Thyroid gland (tissue), 4 donors: Measurements from ENCODE around the gene ATXN7L1. TPM values are rescaled to one million over a fixed set of nuclear protein-coding genes. Genes with fewer than 3 reads are reported as not detected.
A peak's percentile ranks its signal among the peaks of the same experiment; 100 is the strongest.

ENCODE experiments used
- DNase-seq, 2 donors: peaks; one replicate each; pipeline ENCODE4 v3.0.0-alpha.2; 2019
- H3K27ac ChIP-seq, 3 donors: fragments of 200-600 bp; sonication (generic); 1 replicate in 2 of 3; 2 replicates in 1 of 3; pipeline ENCODE4 v1.5.1; 2016 to 2019; ENCODE audit warnings: mild to moderate bottlenecking in 1 of 3, moderate library complexity in 1 of 3
- H3K27me3 ChIP-seq: fragments of 200-600 bp; sonication (generic); one replicate; pipeline ENCODE4 v1.5.1; 2019
- H3K36me3 ChIP-seq, 2 donors: fragments of 200-600 bp; sonication (generic); one replicate each; pipeline ENCODE4 v1.5.1; 2016 to 2019
- H3K4me1 ChIP-seq, 2 donors: fragments of 200-600 bp; sonication (generic); one replicate each; pipeline ENCODE4 v1.5.1; 2017 to 2019
- H3K4me3 ChIP-seq, 3 donors: fragments of 200-600 bp; sonication (generic); replicated peaks in 1 of 3; 1 replicate in 2 of 3; 2 replicates in 1 of 3; pipeline ENCODE4 v1.5.1; 2016; ENCODE audit warnings: mild to moderate bottlenecking in 1 of 3
- H3K9me3 ChIP-seq: fragments of 200-600 bp; sonication (generic); one replicate; pipeline ENCODE4 v1.5.1; 2017
- CTCF ChIP-seq, 6 experiments: fragments of 200-600 bp in 3 of 6; fragments of 450-650 bp in 3 of 6; sonication (generic) in 3 of 6; IDR thresholded peaks; one replicate each; pipeline ENCODE4 v1.5.1; 2016 to 2019; ENCODE audit warnings: antibody characterized with exemption in 6 of 6, mild to moderate bottlenecking in 2 of 6, inconsistent platforms in 1 of 6, moderate library complexity in 1 of 6
- POLR2A ChIP-seq, 2 donors: fragments of 450-650 bp; IDR thresholded peaks; one replicate each; pipeline ENCODE4 v1.6.1; 2017; ENCODE audit warnings: antibody characterized with exemption in 2 of 2, mild to moderate bottlenecking in 2 of 2, moderate library complexity in 1 of 2
- WGBS, 2 donors: methylation state at CpG; one replicate each; pipeline ENCODE4 v1.1.5; 2017; 5-methylcytosine and 5-hydroxymethylcytosine counted together
- intact Hi-C: fragments of 100-400 bp; cut with DNase I; formaldehyde crosslinking; loops from one replicate; pipeline ENCODE4 v1.15.1; 2023
- total RNA-seq, 4 donors: library from RNA; depleted of rRNA; stranded (reverse); fragments of >200 nt; gene quantifications; one replicate each; pipeline ENCODE4 v1.2.3, GENCODE V29; 2016

ATXN7L1 gene
- total RNA-seq, 4 donors from 2014 or later: 21.8 to 24.4 (median 22.8) TPM

GRCh38 chr7:105655067-105655466, 221.3 kb downstream of the ATXN7L1 start:
- Histone ChIP-seq H3K4me1 (peaks cover 22 to 35% of the 10 kb centered on the region in 2 donors), H3K9me3 (no peaks in the 10 kb centered on the region), H3K4me3 (no peak overlapping the region), H3K36me3 (no peaks in the 10 kb centered on the region), H3K27ac (peak overlapping the region in 1 of 3 donors; percentile 69), H3K27me3 (no peaks in the 10 kb centered on the region)
- WGBS, 2 donors: 47 to 54% methylated on average over 3 of the region's 3 CpGs
- no peak for DNase-seq
- intact Hi-C loops: loop anchor here (10.0 kb wide), 3 partner anchors 90 to 360 kb away; partner anchors contain the start of gene ATXN7L1
- TF ChIP-seq CTCF (IDR thresholded peaks at IDR 0.05) (no peak), POLR2A (IDR thresholded peaks at IDR 0.05) (no peak)

GRCh38 chr7:105654095-105654686, 222.2 kb downstream of the ATXN7L1 start:
- no peaks in the 10 kb centered on the region for H3K9me3 ChIP-seq
- intact Hi-C loops: loop anchor here (5.0 to 10.0 kb wide), 4 partner anchors 91 to 388 kb away; partner anchors contain the start of gene ATXN7L1
- H3K4me1 ChIP-seq: peaks cover 29 to 43% of the 10 kb centered on the region in 2 donors
- 92 to 98% methylated on average over 8 of the region's 8 CpGs for WGBS, 2 donors
- H3K27ac ChIP-seq: no peak overlapping the region
- H3K4me3 ChIP-seq: no peak overlapping the region
- no peaks in the 10 kb centered on the region for H3K27me3 ChIP-seq
- no peak for DNase-seq
- no peaks in the 10 kb centered on the region for H3K36me3 ChIP-seq
- no peak for TF ChIP-seq CTCF (IDR thresholded peaks at IDR 0.05)
- no peak for TF ChIP-seq POLR2A (IDR thresholded peaks at IDR 0.05)

GRCh38 chr7:105653441-105654005, 222.9 kb downstream of the ATXN7L1 start:
- no peak for DNase-seq
- intact Hi-C loops: loop anchor here (5.0 to 10.0 kb wide), 4 partner anchors 91 to 389 kb away; partner anchors contain the start of gene ATXN7L1
- no peak for TF ChIP-seq CTCF (IDR thresholded peaks at IDR 0.05)
- TF ChIP-seq POLR2A (IDR thresholded peaks at IDR 0.05): no peak
- WGBS, 2 donors: 93 to 95% methylated on average over 6 of the region's 6 CpGs
- Histone ChIP-seq H3K36me3 (no peaks in the 10 kb centered on the region), H3K9me3 (no peaks in the 10 kb centered on the region), H3K27me3 (no peaks in the 10 kb centered on the region), H3K27ac (no peak overlapping the region), H3K4me3 (no peak overlapping the region), H3K4me1 (peaks cover 35 to 50% of the 10 kb centered on the region in 2 donors)

- intact Hi-C loops: loop anchor here (5.0 to 10.0 kb wide), 4 partner anchors 92 to 390 kb away; partner anchors contain the start of gene ATXN7L1
- H3K9me3 ChIP-seq: no peaks in the 10 kb centered on the region
- no peak overlapping the region for H3K27ac ChIP-seq
- H3K27me3 ChIP-seq: no peaks in the 10 kb centered on the region
- peaks cover 45 to 60% of the 10 kb centered on the region in 2 donors for H3K4me1 ChIP-seq
- H3K36me3 ChIP-seq: no peaks in the 10 kb centered on the region
- no peak overlapping the region for H3K4me3 ChIP-seq
- TF ChIP-seq CTCF (IDR thresholded peaks at IDR 0.05): peak; percentile 85 to 94 (median 88)
- no peak for TF ChIP-seq POLR2A (IDR thresholded peaks at IDR 0.05)
- peak; percentile 84 to 85 for DNase-seq
- WGBS, 2 donors: 37 to 59% methylated on average over 5 to 7 of the region's 8 CpGs
These were observed 223.9 kb downstream of the ATXN7L1 start for GRCh38 chr7:105652359-105652993.
